ENCODE measurements around the gene SRF. TPM values are rescaled to one million over a fixed set of nuclear protein-coding genes. Genes with fewer than 3 reads are reported as not detected.

SRF gene
- polyA plus RNA-seq, 1 donor = 48.6 TPM

DNA sequence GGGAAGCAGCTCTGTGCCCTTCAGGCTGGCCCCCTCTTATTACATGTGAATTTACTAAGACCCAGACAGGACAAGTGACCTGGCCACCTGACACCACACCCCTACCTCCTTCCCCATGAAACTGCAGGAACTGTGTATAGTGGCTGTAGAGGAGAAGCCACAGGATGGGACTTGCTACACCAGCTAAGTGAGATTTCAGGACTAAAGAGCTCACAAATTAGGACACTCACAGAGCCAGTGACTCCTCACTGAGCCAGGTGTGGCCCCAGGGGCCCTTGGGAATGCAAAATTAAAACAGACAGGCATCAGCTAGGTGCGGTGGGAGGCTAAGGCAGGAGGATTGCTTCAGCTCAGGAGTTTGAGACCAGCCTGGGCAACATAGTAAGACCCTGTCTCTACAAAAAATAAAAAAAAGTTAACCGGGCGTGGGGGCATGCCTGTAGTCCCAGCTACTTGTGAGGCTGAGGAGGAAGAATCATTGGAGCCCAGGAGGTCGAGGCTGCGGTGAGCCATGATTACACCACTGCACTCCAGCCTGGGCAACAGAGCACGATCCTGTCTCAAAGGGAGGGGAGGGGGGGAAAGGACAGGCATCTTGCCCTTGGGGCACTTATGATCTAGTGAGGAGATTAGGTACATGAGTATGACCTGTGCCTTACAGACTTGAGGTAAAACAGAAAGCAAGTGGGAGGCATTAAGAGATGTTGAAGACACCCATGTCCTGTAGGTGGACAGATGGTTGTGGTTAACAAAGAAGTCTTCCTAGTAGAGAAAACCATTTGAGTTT, 23.2 kb upstream of the SRF start:
- no peak for DNase-seq

DNA sequence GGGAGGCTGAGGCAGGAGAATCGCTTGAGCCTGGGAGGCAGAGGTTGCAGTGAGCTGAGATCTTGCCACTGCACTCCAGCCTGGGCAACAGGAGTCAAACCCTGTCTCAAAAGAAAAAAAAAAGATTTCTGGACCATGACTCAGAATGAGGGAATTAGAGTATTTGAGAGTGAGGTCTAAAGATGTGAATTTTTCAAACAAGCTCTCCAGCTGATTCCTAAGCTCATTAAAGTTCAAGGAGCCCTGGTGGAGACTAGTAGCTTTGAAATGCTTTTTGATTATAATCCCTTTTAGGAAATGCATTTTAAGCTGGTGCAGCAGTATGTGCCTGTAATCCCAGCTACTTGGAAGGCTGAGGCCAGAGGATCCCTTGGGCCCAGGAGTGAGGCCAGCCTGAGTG, 21.8 kb upstream of the SRF start:
- no peak for DNase-seq

DNA sequence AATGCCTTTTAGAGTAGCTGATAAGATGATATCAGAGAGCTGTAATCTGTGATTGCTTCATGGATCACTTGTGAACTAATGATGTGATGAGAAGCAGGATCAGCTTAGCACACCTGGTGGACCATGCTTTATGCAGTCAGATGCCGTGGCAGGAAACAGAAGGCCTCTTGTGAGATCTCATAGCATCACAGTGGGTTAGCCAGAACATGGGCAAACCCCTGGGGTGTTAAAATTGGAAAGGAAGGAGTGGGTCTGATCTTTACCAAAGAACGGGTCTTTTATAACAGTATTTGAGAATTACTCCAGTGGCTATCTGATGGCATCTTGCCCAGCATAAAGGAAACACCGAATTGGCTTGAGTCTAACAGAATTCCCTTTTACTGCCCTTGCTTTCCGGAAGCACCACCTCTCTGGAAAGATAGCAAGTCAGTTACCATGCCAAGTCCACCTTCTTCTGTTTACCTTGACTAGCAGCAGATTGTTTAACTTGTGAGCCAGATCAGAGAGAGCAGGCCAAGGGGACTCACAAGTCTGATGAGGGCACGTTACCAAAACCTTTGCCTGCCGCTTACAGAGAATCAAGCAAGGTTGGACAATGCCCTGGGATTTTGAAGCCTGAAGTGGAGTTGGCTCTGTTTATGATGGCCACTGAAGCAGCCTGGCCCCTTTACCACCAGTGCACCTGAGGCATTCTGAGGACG, 20.9 kb upstream of the SRF start:
- DNase-seq = no peak

DNA sequence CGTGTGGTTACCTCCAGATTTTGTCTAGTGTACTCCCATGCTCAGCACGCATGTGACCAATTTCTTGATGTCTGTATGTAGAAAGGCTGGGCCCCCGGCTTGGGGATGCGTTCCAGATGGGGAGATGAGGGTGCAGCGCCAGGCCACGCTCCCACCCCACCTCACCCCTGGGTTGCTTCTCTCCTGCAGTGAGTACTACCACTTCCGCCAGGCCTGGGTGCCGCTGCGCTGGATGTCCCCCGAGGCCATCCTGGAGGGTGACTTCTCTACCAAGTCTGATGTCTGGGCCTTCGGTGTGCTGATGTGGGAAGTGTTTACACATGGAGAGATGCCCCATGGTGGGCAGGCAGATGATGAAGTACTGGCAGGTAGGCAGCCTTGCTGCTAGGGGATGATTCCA, 11.5 kb upstream of the SRF start:
- DNase-seq = no peak

DNA sequence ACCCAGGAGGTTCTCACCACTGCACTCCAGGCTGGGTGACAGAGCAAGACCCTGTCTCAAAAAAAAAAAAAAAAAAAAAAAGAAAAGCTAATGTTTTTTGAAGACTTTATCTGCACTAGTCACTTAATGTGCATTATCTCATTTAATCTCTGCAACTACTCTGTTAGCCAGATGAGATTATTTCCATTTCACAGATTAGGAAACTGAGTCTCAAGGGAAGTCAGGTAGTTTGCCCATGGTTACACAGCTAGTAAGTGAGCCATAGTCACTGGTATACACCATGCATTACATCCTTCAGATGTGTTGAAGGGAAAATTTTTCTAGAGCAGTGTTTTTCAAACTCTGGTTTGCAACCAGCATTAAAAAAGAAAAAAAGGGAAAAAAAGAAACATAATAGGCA, 7.2 kb upstream of the SRF start:
- DNase-seq = no peak

DNA sequence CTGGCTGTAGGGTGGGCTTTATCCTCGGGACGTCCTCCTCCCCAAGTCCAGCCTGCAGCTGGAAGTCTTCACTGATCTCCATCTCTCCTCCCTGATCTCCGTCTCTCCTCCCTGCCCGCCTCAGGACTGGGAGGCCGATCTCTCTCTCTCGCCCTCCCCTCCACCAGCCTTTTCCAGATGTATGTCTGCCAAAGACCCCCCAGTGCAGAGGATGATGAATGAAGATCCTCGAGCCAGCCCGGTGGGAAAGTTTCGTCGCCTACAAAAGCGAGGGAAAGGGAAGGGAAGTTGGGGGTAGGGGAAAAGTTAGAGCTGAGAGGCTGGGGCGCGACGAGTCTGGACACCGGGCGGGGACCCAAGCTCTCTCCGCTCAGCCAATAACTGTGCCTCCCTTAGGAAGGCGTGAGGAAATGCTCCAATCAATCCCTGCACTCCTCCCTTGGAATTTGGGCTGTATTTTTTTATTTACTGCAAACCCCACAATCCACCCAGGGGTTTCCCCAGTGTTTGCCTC, 595 bp upstream of the SRF start:
- peak; percentile 91 for DNase-seq

DNA sequence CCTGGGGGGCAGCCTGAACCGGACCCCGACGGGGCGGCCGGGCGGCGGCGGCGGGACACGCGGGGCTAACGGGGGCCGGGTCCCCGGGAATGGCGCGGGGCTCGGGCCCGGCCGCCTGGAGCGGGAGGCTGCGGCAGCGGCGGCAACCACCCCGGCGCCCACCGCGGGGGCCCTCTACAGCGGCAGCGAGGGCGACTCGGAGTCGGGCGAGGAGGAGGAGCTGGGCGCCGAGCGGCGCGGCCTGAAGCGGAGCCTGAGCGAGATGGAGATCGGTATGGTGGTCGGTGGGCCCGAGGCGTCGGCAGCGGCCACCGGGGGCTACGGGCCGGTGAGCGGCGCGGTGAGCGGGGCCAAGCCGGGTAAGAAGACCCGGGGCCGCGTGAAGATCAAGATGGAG, 636 bp downstream of the SRF start:
- DNase-seq = no peak

DNA sequence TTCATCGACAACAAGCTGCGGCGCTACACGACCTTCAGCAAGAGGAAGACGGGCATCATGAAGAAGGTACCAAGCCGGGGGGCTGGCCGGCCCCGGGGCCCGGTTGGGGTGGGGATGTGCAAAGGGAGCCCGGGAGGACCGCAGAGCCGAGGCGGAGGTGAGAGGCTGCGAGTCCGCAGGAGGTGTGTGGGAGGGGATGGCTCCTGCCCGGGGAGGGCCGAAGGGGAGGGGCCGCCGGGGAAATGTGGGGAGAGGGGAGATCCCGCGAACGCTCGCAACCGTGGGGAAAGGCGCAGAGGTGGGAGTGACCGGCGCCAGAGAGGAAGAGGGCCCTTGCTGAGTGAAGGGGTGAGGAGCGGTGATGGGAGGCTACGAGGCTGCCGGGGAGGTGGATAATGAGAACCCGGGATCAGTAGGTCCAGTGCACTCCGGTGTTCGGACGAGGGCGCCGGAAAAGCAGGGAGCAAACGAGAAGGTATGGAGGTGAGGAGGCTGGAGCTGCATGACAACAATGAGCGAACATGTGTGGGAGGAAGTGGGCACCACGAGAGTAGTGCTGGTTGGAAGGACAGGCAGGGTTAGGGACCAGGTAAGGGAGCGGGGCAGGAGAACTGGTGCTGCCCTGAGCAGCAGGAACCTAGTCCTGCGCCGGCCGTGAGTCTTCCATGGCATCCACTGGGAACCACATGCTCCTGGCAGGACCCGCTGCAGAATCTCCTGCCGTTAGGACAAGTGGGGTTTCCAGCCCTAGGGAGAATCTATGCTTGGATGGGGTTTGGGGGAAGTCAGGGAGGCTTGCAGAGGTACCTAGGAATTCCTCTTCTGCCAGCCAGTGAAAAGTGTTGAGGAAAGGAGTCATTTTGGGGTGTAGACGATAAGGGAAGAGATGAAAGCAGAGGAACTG, 1.3 kb downstream of the SRF start:
- DNase-seq = peak; percentile 47

DNA sequence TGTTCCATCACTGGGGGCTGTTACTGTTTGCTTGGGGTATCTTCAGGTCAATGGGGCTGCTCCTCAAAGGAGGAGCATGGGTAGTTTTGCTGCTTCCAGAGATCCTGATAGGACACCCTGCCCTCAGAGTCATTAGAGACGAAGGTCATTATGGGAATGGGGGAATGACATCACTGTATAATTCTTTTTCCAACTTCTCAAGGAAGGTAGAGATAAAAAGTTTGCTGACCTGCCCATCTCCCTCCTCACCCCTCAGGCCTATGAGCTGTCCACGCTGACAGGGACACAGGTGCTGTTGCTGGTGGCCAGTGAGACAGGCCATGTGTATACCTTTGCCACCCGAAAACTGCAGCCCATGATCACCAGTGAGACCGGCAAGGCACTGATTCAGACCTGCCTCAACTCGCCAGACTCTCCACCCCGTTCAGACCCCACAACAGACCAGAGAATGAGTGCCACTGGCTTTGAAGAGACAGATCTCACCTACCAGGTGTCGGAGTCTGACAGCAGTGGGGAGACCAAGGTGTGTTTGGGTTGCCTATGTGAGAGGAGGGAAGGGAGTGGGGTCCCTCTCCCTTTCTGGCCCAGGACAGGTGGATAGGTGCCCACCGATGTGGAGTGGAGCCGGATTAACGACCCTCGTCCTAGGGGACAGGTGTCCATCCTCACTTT, 2.7 kb downstream of the SRF start:
- no peak for DNase-seq

DNA sequence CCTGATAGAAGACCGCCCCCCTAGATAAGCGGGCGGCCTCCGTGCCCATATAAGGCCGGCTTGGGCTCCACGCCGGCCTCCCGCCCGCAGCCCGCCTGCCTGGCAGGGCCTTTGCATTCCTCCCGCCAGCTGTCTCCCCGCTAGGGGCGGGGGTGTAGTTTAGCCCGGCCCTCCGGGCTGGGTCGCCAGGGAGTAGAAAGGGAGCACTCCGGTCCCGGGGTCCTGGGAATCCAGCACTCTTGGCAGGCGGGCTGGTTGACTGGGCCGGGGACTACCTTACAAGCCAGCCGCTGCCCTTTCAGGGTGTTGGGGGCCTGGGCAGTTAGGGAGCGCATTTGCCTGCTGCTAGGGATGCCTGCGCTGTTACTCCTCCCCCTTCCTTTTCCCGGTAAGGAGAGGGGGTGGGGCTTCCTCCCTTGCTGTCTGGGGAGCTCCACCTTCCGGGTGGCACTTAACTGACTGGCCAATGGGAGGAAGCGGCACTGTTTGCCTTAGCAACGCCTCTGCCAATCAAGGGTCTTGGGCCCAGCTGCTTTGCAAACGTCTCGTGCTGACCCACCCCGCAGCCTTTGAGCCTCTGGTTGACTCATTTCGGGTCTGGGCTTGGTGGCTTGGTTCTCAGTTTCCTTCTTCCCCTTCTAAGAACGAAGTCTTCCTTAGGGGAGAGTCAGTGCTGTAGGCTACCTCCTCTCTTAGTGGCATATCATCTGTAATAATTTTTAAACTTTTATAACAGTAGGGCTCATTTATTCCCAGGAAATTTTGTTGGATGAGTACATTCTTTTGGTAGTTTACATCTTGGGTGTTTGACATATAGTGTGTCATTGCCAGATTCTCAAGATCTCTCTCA, 3.4 kb downstream of the SRF start:
- peak; percentile 97 for DNase-seq

DNA sequence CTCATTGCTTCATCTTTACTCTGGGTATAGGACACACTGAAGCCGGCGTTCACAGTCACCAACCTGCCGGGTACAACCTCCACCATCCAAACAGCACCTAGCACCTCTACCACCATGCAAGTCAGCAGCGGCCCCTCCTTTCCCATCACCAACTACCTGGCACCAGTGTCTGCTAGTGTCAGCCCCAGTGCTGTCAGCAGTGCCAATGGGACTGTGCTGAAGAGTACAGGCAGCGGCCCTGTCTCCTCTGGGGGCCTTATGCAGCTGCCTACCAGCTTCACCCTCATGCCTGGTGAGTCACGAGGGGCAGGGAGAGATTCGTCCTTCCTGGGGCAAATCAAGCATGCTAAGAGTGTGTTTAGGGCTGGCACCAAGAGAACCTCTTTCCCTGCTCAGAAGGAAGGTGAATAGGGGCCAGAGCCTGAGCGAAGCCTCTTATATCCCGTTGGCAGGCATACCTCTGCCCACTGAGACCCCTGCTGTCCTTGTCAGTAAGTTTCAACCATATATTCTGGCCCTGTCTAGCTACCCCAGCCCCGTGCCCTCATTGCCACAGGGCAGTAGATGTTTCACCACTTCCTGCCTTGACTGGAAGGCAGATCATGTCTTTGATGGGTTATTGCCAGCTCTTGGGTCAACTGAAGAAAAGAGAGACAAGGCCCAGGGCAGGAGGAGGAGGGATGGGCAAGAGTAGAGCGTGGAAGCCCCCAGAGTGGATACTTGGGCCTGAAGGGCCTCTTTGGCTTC, 4.8 kb downstream of the SRF start:
- DNase-seq = no peak

DNA sequence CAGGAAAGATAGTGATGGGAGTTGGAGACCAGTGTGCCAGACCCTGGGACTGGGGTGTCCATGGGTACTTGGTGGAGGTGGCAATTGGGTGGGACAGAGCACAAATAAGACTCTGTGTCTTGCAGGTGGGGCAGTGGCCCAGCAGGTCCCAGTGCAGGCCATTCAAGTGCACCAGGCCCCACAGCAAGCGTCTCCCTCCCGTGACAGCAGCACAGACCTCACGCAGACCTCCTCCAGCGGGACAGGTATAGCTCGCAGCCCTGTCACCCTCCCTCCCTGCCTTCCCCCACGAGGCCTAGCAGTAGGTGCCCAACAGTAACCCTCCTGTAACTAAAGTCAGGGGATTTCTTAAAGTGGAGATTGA, 5.3 kb downstream of the SRF start:
- DNase-seq = no peak

DNA sequence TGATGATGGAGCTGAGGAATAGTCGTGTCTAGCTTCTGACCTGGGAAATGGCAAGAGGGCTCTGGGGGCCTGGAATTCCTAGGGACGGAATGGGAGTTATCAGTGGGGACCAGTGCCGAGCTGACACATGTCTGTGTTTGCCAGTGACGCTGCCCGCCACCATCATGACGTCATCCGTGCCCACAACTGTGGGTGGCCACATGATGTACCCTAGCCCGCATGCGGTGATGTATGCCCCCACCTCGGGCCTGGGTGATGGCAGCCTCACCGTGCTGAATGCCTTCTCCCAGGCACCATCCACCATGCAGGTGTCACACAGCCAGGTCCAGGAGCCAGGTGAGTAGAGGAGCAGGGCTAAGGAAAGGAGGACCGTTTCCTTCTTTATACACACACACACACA, 7.1 kb downstream of the SRF start:
- DNase-seq = no peak

DNA sequence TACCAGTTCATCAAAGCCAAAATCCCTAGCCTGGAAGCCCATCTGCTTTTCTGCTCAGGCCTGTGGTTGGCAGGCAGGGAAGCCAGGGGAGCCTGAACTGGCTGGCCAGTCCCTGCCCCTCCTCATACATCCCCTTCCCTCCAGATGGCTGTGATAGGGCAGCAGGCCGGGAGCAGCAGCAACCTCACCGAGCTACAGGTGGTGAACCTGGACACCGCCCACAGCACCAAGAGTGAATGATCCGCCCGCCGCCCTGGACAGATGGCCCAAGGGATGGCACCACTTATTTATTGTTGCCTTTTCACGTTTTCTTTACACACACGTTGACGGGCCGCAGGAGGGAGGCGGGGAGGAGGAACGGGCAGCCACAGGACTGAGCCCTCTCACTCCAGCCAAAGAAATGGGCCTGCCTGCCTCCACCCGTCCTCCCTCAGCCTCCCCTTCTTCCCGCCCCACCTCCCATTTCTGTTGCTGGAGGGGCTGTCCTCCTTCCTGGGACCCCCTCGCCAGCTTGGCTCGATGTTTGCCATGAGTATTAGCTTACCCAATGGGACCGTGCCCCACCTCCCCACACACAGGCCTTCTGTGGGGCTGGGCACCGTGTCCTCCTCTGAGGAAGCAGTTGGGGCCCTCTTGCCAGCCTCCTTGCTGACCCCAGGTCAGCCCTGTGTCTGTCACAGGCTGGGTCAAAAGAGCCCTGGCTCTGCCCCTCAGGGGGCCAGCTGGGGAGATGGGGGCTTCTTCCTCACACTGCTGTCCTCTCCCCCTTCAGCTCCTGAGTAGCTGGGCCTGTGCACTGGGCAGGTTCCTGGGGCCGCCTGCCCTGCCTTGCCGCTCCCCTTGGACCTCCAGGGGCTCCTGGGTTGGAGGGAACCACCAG, 8.1 kb downstream of the SRF start:
- no peak for DNase-seq

DNA sequence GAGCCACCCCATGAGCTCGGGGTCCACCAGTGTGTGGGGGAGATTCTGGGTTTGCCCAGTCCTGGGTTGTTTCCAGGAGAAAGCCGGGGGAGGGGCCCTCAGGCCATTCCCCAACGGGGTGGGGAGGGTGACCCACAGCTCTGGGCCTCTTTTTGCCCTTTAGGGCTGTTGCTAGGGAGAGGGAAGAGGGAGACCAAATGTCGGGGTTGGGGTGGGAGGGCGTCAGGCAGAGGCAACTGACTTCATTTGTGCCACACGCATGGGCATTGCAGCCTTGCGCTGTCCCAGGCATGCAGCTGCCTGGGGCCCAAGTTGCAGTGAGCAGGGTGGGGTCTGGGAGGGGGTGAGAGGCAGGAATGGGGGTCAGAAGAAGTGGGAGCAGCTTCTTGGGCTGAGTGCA, 9.0 kb downstream of the SRF start:
- no peak for DNase-seq

DNA sequence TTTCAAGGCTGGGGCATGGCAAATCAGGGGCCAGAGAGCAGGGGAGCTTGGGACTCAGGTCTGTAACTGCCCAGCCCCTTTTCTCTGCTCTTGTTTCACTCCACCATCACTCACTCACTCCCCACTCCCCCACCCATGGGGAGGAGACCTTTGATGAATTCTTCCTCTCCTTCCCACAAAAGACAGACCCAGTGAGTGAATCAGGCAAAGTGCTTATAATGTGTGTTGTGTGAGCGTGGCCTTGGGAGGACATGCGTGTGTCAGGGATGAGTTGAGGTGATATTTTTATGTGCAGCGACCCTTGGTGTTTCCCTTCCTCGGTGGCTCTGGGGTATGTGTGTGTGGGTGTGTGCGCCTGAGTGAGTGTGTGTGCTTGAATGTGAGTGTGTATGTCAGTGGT, 9.9 kb downstream of the SRF start:
- no peak for DNase-seq

DNA sequence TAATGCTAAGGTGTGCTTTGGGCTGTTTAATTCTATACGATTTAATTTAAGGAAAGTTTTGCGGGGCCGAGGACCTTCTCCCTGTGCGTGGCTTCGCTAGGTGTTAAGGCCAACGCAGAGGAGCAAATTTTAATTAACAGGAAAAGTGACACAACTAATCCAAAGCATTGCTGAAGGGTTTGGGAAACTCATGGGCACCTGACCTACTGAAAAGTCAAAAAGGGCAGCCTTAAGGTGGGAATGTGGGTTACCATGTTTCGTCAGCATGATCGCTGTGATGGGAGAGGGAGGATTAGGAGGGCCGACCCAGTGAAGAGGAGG, 10.5 kb downstream of the SRF start:
- no peak for DNase-seq

DNA sequence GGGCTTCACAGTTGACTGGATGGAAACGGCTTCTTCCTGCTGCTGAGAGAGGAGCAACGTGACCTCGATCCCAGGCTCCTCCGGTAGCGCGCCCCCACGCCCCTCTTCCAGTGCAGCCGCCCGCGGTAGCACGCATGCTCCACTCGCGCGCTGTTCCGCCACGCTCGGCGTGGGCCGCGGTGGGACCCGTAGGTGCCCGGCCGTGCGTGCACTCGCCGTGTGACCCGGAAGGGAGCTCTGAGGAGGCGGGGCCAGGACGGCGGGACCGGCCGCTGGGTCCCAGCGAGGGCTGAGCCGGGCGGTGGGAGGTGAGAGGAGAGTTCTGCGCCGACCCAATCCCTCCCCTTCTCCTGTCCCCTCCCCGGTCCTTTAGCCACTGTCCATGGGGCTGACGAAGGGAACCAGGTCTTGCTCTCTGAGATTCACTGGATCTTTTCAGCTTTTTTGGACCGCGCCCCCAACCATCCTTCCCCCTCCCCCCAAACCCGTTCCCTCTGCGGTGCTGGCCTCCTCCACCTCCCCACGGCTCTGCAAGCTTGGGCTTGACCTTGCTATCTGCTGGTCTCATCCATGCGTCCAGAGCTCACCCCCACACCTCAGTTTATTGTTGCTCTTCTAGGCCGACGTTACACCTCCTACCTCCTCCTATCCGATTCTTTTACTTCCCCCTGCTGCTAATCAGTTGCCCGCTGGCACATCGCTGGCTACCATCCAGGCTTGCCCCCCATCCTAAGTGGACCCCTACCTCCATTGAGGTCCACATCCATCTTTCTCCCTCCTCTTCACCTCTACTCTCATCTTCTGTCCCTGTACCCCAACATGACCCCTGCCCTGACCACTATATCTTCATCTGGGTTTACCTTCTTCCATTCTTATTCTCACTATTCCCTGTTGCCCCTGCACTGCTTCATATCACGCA, 11.1 kb downstream of the SRF start, which contains the start of gene CUL9:
Gene CUL9, plus strand, starts transcription at position 255 of the 919 bp plus-strand sequence. CDS start 2,115 bp downstream, outside the sequence.
- peak; percentile 88 for DNase-seq

DNA sequence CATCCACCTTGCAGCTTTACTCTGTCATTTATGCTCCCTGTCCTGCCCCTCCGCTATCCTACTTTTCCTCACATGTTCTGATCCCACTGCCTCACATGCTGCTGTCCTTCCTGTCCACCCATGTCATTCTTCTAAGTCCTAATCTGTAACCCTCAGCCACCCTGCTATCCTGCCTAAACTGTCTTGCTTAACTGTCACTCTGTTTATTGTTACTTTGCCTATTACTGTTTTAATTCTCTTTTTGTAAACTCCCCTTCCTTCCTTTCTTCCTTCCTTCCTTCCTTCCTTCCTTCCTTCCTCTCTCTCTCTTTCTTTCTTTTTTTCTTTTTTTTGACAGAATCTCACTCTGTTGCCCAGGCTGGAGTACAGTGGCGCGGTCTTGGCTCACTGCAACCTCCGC, 12.4 kb downstream of the SRF start:
- DNase-seq = no peak
